ENCODE data around the gene ZNF587B.
A peak's percentile ranks its signal among the peaks of the same experiment; 100 is the strongest.

- TF ChIP-seq EZH2 (IDR thresholded peaks at IDR 0.05; ENCODE audit: borderline replicate concordance, low read length) = no peak
- TF ChIP-seq CTCF (IDR thresholded peaks at IDR 0.05; ENCODE audit: low read length) = peak; percentile 41; the same call in 1 of the 2 replicates
These were observed at the start of gene ZNF587B for GRCh38 chr19:57830071-57830602.
